Measurements from ENCODE around the gene LILRA1.

Gene LILRA1

DNA sequence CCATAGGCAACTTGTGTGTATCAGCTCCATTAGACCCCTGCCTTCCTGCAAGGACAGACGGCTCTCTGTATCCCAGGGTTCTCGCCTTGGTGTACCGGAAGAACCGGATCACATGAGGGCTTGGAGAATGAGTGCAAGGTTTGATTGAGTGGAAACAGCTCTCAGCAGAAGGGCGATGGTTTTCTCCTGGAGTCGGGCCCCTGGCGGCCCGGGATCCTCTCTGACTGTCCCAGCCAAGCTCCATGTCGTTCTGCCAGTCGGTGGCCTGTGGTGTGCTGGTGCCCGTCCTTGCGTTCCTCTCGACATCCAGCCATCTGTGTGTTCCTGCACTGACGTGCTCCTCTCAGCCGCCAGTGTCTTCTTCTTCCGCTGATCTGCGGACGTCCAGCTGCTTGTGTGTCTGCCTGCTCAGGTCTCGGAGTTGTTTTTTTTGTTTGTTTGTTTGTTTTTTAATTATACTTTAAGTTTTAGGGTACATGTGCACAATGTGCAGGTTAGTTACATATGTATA lies 53.0 kb downstream of the LILRA1 start:
- Histone ChIP-seq H3K9me2 (ENCODE audit: low read depth, low read length) (no peaks in the 10 kb centered on the region), H3K4me1 (ENCODE audit: insufficient read depth, low read length, severe bottlenecking) (no peaks in the 10 kb centered on the region), H2AFZ (ENCODE audit: low read length) (no peak overlapping the region), H3K4me2 (ENCODE audit: low read length) (no peak overlapping the region), H4K20me1 (ENCODE audit: insufficient read depth, low read length) (no peaks in the 10 kb centered on the region), H3K27me3 (ENCODE audit: insufficient read depth, low read length) (no peaks in the 10 kb centered on the region), H3K27ac (ENCODE audit: low read depth, low read length, poor library complexity, severe bottlenecking) (no peak overlapping the region), H3K9ac (ENCODE audit: low read length) (no peak overlapping the region), H3F3A (ENCODE audit: insufficient read depth, low read length) (no peaks in the 10 kb centered on the region), H3K79me2 (ENCODE audit: insufficient read depth, low read length) (no peaks in the 10 kb centered on the region), H3K9me3 (ENCODE audit: low read length) (no peaks in the 10 kb centered on the region), H3K4me3 (ENCODE audit: low read depth, low read length, poor library complexity, severe bottlenecking) (no peak overlapping the region), H3K36me3 (ENCODE audit: insufficient read depth, low read length) (no peaks in the 10 kb centered on the region)
- TF ChIP-seq, protein P1, sequence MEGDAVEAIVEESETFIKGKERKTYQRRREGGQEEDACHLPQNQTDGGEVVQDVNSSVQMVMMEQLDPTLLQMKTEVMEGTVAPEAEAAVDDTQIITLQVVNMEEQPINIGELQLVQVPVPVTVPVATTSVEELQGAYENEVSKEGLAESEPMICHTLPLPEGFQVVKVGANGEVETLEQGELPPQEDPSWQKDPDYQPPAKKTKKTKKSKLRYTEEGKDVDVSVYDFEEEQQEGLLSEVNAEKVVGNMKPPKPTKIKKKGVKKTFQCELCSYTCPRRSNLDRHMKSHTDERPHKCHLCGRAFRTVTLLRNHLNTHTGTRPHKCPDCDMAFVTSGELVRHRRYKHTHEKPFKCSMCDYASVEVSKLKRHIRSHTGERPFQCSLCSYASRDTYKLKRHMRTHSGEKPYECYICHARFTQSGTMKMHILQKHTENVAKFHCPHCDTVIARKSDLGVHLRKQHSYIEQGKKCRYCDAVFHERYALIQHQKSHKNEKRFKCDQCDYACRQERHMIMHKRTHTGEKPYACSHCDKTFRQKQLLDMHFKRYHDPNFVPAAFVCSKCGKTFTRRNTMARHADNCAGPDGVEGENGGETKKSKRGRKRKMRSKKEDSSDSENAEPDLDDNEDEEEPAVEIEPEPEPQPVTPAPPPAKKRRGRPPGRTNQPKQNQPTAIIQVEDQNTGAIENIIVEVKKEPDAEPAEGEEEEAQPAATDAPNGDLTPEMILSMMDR (IDR thresholded peaks at IDR 0.05; ENCODE audit: low read length): no peak
- TF ChIP-seq EZH2 (IDR thresholded peaks at IDR 0.05; ENCODE audit: borderline replicate concordance, low read length): no peak

DNA sequence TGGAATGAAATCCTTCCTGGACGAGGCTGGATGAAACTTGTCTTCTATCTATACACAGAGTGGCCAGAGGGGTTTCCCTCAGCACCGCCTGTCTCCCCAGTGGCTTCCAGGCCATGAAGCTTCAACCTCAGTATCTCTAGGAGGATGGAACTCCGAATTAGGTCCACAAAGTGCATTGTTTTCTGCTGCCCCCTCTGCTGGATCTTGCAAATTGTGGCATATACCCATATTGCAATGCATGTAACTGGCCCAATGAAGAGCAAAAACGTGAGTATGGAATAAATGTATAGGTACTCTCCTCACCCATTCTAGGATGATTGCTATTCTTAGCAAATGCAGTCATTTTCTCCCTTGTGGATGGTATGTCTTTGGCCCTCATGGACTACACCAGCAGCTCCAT lies 54.7 kb downstream of the LILRA1 start:
- no peaks in the 10 kb centered on the region for H3K4me1 ChIP-seq (ENCODE audit: insufficient read depth, low read length, severe bottlenecking)
- H3K27ac ChIP-seq (ENCODE audit: low read depth, low read length, poor library complexity, severe bottlenecking): no peak overlapping the region
- H3K27me3 ChIP-seq (ENCODE audit: insufficient read depth, low read length): no peaks in the 10 kb centered on the region
- no peaks in the 10 kb centered on the region for H3F3A ChIP-seq (ENCODE audit: insufficient read depth, low read length)
- H3K9me3 ChIP-seq (ENCODE audit: low read length): no peaks in the 10 kb centered on the region
- no peaks in the 10 kb centered on the region for H4K20me1 ChIP-seq (ENCODE audit: insufficient read depth, low read length)
- H3K9me2 ChIP-seq (ENCODE audit: low read depth, low read length): no peaks in the 10 kb centered on the region
- no peak overlapping the region for H2AFZ ChIP-seq (ENCODE audit: low read length)
- H3K36me3 ChIP-seq (ENCODE audit: insufficient read depth, low read length): no peaks in the 10 kb centered on the region
- H3K4me2 ChIP-seq (ENCODE audit: low read length): no peak overlapping the region
- H3K9ac ChIP-seq (ENCODE audit: low read length): no peak overlapping the region
- no peak overlapping the region for H3K4me3 ChIP-seq (ENCODE audit: low read depth, low read length, poor library complexity, severe bottlenecking)
- TF ChIP-seq, protein P1 (IDR thresholded peaks at IDR 0.05; ENCODE audit: low read length): no peak
- no peak for TF ChIP-seq EZH2 (IDR thresholded peaks at IDR 0.05; ENCODE audit: borderline replicate concordance, low read length)
- no peaks in the 10 kb centered on the region for H3K79me2 ChIP-seq (ENCODE audit: insufficient read depth, low read length)

DNA sequence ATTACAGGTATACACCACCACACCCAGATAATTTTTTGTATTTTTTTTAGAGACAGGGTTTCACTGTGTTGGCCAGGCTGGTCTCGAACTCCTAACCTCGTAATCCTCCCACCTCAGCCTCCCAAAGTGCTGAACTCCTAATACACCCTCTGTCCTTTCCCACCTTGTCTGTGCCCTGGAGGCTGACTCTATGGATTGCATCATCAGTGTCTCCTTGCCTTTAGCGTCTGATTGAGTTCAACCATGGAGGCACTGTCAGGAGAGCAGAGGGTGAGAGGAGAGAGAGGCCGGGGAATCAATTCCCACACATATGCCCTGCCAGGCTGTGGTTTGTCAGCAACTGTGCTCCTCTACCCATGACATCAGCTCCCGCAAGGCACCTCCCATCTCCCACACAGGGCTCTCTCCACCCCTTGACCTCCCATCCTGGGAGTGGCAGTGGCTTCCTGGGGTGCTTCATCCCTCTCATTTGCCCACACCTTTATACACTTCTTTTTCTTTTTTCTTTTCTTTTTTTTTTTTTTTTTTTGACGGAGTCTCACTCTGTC lies 56.8 kb downstream of the LILRA1 start:
- H3K4me1 ChIP-seq (ENCODE audit: insufficient read depth, low read length, severe bottlenecking): no peaks in the 10 kb centered on the region
- no peak overlapping the region for H2AFZ ChIP-seq (ENCODE audit: low read length)
- H4K20me1 ChIP-seq (ENCODE audit: insufficient read depth, low read length): no peaks in the 10 kb centered on the region
- no peaks in the 10 kb centered on the region for H3F3A ChIP-seq (ENCODE audit: insufficient read depth, low read length)
- H3K4me3 ChIP-seq (ENCODE audit: low read depth, low read length, poor library complexity, severe bottlenecking): no peak overlapping the region
- no peaks in the 10 kb centered on the region for H3K9me3 ChIP-seq (ENCODE audit: low read length)
- H3K27me3 ChIP-seq (ENCODE audit: insufficient read depth, low read length): no peaks in the 10 kb centered on the region
- H3K9ac ChIP-seq (ENCODE audit: low read length): no peak overlapping the region
- H3K36me3 ChIP-seq (ENCODE audit: insufficient read depth, low read length): no peaks in the 10 kb centered on the region
- no peaks in the 10 kb centered on the region for H3K9me2 ChIP-seq (ENCODE audit: low read depth, low read length)
- no peak overlapping the region for H3K4me2 ChIP-seq (ENCODE audit: low read length)
- TF ChIP-seq EZH2 (IDR thresholded peaks at IDR 0.05; ENCODE audit: borderline replicate concordance, low read length): no peak
- TF ChIP-seq, protein P1 (IDR thresholded peaks at IDR 0.05; ENCODE audit: low read length): no peak
- H3K27ac ChIP-seq (ENCODE audit: low read depth, low read length, poor library complexity, severe bottlenecking): no peak overlapping the region
- no peaks in the 10 kb centered on the region for H3K79me2 ChIP-seq (ENCODE audit: insufficient read depth, low read length)
